NCI-H1105 treated with DMSO at 0.1 percent for 48 hours (cell line): ENCODE data around the gene CPA1.

Source experiments
- DNase-seq: peaks from one replicate; lab custom pipeline; 2025; lab: John Stamatoyannopoulos, UW

The CPA1 gene

GRCh38 chr7:130396109-130396508 is 15.8 kb downstream of the CPA1 start:
- DNase-seq, result peak; percentile 54

GRCh38 chr7:130397051-130397757 is 16.9 kb downstream of the CPA1 start:
- peak; percentile 96 for DNase-seq

- DNase-seq, result no peak
Observed at GRCh38 chr7:130397758-130398073, 17.4 kb downstream of the CPA1 start.

- no peak for DNase-seq
Observed at GRCh38 chr7:130398526-130399090, 18.3 kb downstream of the CPA1 start.

GRCh38 chr7:130400120-130400572 is 19.9 kb downstream of the CPA1 start:
- DNase-seq, result no peak

- no peak for DNase-seq
Observed at GRCh38 chr7:130401101-130401500, 20.8 kb downstream of the CPA1 start.

GRCh38 chr7:130401578-130401977 is 21.3 kb downstream of the CPA1 start:
- no peak for DNase-seq

GRCh38 chr7:130405003-130405402 is 24.7 kb downstream of the CPA1 start:
- no peak for DNase-seq

GRCh38 chr7:130409067-130409711 is 28.9 kb downstream of the CPA1 start:
- DNase-seq, result peak; percentile 43

- no peak for DNase-seq
Observed at GRCh38 chr7:130409712-130410072, 29.4 kb downstream of the CPA1 start.

GRCh38 chr7:130410868-130411541 is 30.7 kb downstream of the CPA1 start:
- no peak for DNase-seq

- no peak for DNase-seq
Observed at GRCh38 chr7:130413201-130413600, 32.9 kb downstream of the CPA1 start.

- no peak for DNase-seq
Observed at GRCh38 chr7:130415006-130415405, 34.7 kb downstream of the CPA1 start.

GRCh38 chr7:130417213-130417612 is 36.9 kb downstream of the CPA1 start:
- DNase-seq, result no peak

- DNase-seq, result no peak
Observed at GRCh38 chr7:130418306-130418705, 38.0 kb downstream of the CPA1 start.

- DNase-seq, result no peak
Observed at GRCh38 chr7:130419658-130420057, 39.4 kb downstream of the CPA1 start.

- DNase-seq, result no peak
Observed at GRCh38 chr7:130420943-130421578, 40.8 kb downstream of the CPA1 start.

GRCh38 chr7:130421684-130422083 is 41.4 kb downstream of the CPA1 start:
- peak; percentile 80 for DNase-seq

GRCh38 chr7:130423501-130424037 is 43.3 kb downstream of the CPA1 start:
- DNase-seq, result no peak

- no peak for DNase-seq
Observed at GRCh38 chr7:130425796-130426195, 45.5 kb downstream of the CPA1 start.

GRCh38 chr7:130426564-130426963 is 46.3 kb downstream of the CPA1 start:
- DNase-seq, result no peak

- no peak for DNase-seq
Observed at GRCh38 chr7:130429019-130429418, 48.7 kb downstream of the CPA1 start.
